Mesothelial cell of epicardium (in vitro differentiated cells): ENCODE results near the gene CBFB. TPM values are rescaled to one million over a fixed set of nuclear protein-coding genes. Genes with fewer than 3 reads are reported as not detected.

Source experiments
- DNase-seq, 2 experiments: peaks; one replicate each; pipeline ENCODE4 v3.0.0; 2021; ENCODE audit warnings: low spot score in 2 of 2; ENCODE audit not compliant: unreplicated experiment in 2 of 2
- H3K27ac Mint-ChIP-seq: 2 replicates; pipeline ENCODE4 v1.8.0; 2021; ENCODE audit warnings: mixed read lengths
- H3K27me3 Mint-ChIP-seq: 2 replicates; pipeline ENCODE4 v1.8.0; 2021; ENCODE audit warnings: low read depth, mixed read lengths
- H3K36me3 Mint-ChIP-seq: 2 replicates; pipeline ENCODE4 v1.8.0; 2021; ENCODE audit warnings: mixed read lengths
- H3K4me1 Mint-ChIP-seq: 2 replicates; pipeline ENCODE4 v1.8.0; 2021; ENCODE audit warnings: mixed read lengths
- H3K4me3 Mint-ChIP-seq: 2 replicates; pipeline ENCODE4 v1.8.0; 2021; ENCODE audit warnings: mild to moderate bottlenecking, moderate library complexity, mixed read lengths
- H3K9me3 Mint-ChIP-seq: 2 replicates; pipeline ENCODE4 v1.8.0; 2021; ENCODE audit warnings: mixed read lengths
- total RNA-seq: library from RNA; stranded (reverse); gene quantifications from 3 replicates; pipeline ENCODE4 v1.2.1, GENCODE V29; 2021
- TF ChIP-seq, protein P1 (sequence below): fragments of 200-600 bp; sonication (generic); IDR thresholded peaks from one replicate; pipeline ENCODE4 v1.5.0; 2021; ENCODE audit warnings: antibody characterized with exemption; ENCODE audit not compliant: unreplicated experiment

CBFB gene
- total RNA-seq, 1 donor from 2014 or later = 74.6 TPM

DNA sequence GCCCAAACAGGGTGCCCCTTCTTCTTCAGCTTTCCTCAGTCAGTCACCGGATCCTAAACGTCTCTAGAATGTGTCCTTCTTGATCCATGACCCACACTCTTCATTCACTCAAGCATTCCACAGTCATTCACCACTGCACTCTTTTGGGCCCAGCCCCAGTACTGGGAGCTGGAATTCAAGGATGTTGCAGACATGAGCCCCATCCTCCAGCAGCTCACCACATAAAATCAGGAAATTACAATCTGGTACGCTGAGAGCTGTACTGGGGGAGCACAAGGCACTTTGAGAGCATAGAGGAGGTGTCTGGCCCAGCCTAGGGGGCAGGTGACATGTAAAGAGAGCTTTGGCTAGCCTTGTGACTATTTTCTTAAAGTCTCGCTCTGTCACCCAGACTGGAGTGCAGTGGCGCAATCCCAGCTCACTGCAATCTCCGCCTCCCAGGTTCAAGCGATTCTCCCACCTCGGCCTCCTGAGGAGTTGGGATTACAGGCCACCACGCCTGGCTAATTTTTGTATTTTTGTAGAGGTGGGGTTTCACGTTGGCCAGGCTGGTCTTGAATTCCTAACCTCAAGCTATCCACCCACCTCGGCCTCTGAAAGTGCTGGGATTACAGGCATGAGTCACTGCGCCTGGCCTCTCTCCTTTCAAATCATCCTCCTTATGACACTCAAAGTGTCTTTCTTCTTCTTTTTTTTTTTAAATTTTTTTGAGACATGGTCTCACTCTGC lies 21.9 kb upstream of the CBFB start:
- Mint-ChIP-seq H3K27ac (no peak overlapping the region), H3K4me1 (no peaks in the 10 kb centered on the region), H3K27me3 (peaks cover 16% of the 10 kb centered on the region), H3K4me3 (no peak overlapping the region), H3K9me3 (no peaks in the 10 kb centered on the region), H3K36me3 (peaks cover 6% of the 10 kb centered on the region)
- no peak for DNase-seq
- TF ChIP-seq, protein P1, sequence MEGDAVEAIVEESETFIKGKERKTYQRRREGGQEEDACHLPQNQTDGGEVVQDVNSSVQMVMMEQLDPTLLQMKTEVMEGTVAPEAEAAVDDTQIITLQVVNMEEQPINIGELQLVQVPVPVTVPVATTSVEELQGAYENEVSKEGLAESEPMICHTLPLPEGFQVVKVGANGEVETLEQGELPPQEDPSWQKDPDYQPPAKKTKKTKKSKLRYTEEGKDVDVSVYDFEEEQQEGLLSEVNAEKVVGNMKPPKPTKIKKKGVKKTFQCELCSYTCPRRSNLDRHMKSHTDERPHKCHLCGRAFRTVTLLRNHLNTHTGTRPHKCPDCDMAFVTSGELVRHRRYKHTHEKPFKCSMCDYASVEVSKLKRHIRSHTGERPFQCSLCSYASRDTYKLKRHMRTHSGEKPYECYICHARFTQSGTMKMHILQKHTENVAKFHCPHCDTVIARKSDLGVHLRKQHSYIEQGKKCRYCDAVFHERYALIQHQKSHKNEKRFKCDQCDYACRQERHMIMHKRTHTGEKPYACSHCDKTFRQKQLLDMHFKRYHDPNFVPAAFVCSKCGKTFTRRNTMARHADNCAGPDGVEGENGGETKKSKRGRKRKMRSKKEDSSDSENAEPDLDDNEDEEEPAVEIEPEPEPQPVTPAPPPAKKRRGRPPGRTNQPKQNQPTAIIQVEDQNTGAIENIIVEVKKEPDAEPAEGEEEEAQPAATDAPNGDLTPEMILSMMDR = no peak

DNA sequence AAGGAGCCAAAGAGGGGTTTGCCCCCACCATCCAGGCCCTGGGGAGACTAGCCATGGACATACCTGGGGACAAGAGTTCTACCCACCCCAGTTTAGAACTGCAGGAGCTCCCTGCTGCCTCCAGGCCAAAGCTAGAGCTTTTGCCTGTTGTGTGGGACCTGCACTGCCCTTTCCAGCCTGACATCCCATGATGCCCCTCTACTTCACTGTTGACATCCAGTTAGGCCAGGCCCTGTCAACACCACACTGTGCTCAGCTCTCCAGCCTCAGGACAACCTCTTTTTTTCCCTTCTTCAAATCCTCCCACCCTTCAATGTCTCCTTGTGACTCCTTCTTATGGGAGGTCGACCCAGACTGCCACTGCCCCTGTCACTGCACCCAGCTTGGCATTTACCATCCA lies 19.8 kb upstream of the CBFB start:
- TF ChIP-seq, protein P1 = no peak
- H3K9me3 Mint-ChIP-seq = no peaks in the 10 kb centered on the region
- H3K27ac Mint-ChIP-seq = no peak overlapping the region
- H3K4me3 Mint-ChIP-seq = no peak overlapping the region
- peaks cover 7% of the 10 kb centered on the region for H3K4me1 Mint-ChIP-seq
- H3K36me3 Mint-ChIP-seq = no peaks in the 10 kb centered on the region
- no peaks in the 10 kb centered on the region for H3K27me3 Mint-ChIP-seq
- DNase-seq = no peak

DNA sequence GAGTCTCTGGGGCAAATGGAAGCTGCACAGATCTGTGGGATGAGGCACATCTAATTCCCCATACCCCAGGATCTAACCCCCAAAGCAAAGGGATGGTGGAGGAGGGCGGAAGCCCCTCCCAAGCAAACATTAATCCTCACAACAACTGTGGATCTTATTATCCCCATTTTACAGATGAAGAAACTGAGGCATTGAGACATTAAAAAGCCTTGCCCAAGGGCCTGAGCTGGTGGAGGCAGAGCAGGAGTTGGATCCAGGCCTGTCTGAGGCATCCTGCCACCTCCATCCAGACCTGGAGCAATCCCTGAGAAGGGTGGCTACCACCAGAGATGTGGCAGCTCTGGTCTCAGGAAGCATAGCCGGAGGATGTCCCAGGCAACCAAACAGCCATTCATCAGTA lies 17.7 kb upstream of the CBFB start:
- no peaks in the 10 kb centered on the region for H3K27me3 Mint-ChIP-seq
- TF ChIP-seq, protein P1 = no peak
- no peak overlapping the region for H3K4me3 Mint-ChIP-seq

DNA sequence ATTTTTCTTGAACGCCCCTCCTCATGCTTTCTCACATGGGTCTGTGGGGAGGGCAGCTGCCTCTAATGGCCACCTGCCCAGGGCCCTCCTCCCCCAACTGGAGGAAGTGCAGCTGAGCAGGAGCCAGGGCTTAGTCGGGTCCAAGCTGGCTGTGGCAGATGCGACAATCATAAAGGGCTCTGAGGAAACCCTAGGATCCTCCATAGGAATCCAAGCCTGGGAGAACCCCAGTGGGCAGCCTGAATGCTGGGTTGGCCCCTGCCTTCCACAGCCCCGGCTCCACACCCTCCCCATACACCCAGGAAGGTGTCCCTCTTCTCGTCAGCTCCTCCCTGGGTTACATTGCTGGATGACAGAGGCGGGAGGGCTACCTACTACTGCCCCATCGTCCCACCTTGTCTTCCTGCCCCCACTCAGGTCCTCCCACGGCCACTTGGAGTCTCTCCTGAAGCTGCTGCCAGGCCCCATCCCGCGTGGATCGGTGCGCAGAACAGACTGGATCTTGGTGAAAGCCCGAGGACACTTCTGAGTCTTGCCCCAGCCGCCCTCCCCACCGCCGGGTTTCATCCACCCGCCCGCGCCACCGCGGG lies 15.6 kb upstream of the CBFB start:
- TF ChIP-seq, protein P1 = no peak
- Mint-ChIP-seq H3K4me3 (peak overlapping the region; percentile 54), H3K27me3 (no peaks in the 10 kb centered on the region), H3K27ac (peak overlapping the region; percentile 9), H3K36me3 (no peaks in the 10 kb centered on the region), H3K9me3 (no peaks in the 10 kb centered on the region), H3K4me1 (peaks cover 26% of the 10 kb centered on the region)
- no peak for DNase-seq

More for the DNA sequence above, 17.7 kb upstream of the CBFB start:
- Mint-ChIP-seq H3K9me3 (no peaks in the 10 kb centered on the region), H3K27ac (no peak overlapping the region), H3K36me3 (no peaks in the 10 kb centered on the region), H3K4me1 (peaks cover 21% of the 10 kb centered on the region)
- no peak for DNase-seq

DNA sequence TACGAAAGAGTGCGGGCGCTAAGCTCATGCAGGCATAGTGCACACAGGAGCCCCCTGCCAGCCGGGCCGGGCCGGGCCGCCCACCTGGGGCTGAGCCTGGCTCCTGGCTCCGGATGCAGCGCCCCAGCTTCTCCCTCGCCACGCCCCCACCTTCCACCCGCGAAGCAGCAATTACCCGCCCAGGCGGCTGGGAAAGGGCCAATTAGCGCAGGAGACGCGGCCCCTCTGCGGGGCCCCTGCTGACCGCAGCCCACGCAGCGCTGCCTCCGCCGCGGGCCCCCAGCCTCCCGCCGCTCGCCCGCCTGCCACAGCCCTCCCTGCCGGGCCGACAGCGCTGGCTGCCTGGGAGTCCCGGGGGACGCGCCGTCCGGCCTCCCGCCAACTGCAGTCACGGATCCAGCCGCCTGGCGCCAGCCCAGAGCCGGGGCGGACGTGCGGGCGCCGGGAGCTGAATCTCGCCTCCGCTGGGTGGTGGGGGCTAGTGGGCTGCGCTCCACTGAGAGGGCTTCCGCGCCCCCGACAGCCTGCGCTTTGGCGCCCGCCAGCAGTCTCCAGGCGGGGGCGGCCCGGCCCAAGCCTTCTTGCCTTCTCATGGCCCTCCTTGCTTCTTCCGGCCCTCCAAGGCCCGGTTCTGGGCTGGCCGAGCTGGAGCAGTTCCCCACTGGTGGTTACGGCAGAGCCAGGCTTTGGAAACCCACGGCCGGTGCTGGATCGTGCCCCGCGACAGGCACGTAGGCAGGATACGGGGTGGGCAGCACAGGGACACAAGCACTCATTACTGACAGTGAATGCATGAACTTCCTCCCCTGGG lies 14.9 kb upstream of the CBFB start:
- Mint-ChIP-seq H3K4me1 (peaks cover 26% of the 10 kb centered on the region), H3K9me3 (no peaks in the 10 kb centered on the region), H3K27me3 (no peaks in the 10 kb centered on the region), H3K4me3 (peak overlapping the region; percentile 67), H3K27ac (peak overlapping the region; percentile 47), H3K36me3 (no peaks in the 10 kb centered on the region)
- TF ChIP-seq, protein P1 = peak; percentile 19
- peak; percentile 77 to 87 for DNase-seq
